HEK293T (cell line): ENCODE measurements around the gene TRAPPC12.

Source experiments
- CTCF ChIA-PET: fragments of 350-600 bp; formaldehyde crosslinking; extraction: SDS; loops from one replicate; lab custom pipeline; 2021; ENCODE audit warnings: antibody characterized with exemption, inconsistent platforms; lab: Yijun Ruan, JAX
- POLR2A ChIA-PET: fragments of 350-600 bp; formaldehyde crosslinking; extraction: SDS; loops from one replicate; lab custom pipeline; 2020; ENCODE audit warnings: antibody characterized with exemption, inconsistent platforms; lab: Yijun Ruan, JAX
- DNase-seq: peaks from one replicate; pipeline ENCODE4 v3.0.0; 2012; ENCODE audit warnings: mixed read lengths; ENCODE audit errors: extremely low spot score
- ARNT ChIP-seq: fragments of 450-650 bp; IDR thresholded peaks from 2 replicates; pipeline ENCODE4 v1.6.1; 2017; ENCODE audit warnings: mild to moderate bottlenecking
- BHLHE40 ChIP-seq: fragments of 450-650 bp; IDR thresholded peaks from 2 replicates; pipeline ENCODE4 v1.6.1; 2016; ENCODE audit warnings: mild to moderate bottlenecking, moderate library complexity, borderline replicate concordance
- CTBP1 ChIP-seq: fragments of 450-650 bp; IDR thresholded peaks from 2 replicates; pipeline ENCODE4 v1.6.1; 2016; ENCODE audit warnings: borderline replicate concordance
- ELF4 ChIP-seq: fragments of 450-650 bp; IDR thresholded peaks from 2 replicates; pipeline ENCODE4 v1.6.1; 2017; ENCODE audit warnings: antibody characterized with exemption
- FOXA1 ChIP-seq: fragments of 450-650 bp; IDR thresholded peaks from 2 replicates; pipeline ENCODE4 v1.6.1; 2016; ENCODE audit warnings: mild to moderate bottlenecking
- FOXK2 ChIP-seq: fragments of 450-650 bp; IDR thresholded peaks from 2 replicates; pipeline ENCODE4 v1.6.1; 2016; ENCODE audit warnings: mild to moderate bottlenecking
- FOXM1 ChIP-seq: fragments of 450-650 bp; IDR thresholded peaks from 2 replicates; pipeline ENCODE4 v1.6.1; 2017; ENCODE audit warnings: mild to moderate bottlenecking, borderline replicate concordance
- HDGF ChIP-seq: fragments of 450-650 bp; IDR thresholded peaks from 2 replicates; pipeline ENCODE4 v1.6.1; 2017; ENCODE audit warnings: antibody characterized with exemption, borderline replicate concordance
- L3MBTL2 ChIP-seq: fragments of 450-650 bp; conservative IDR thresholded peaks from 2 replicates; pipeline ENCODE4 v1.6.1; 2016; ENCODE audit warnings: mild to moderate bottlenecking
- LEF1 ChIP-seq: fragments of 450-650 bp; IDR thresholded peaks from 2 replicates; pipeline ENCODE4 v1.6.1; 2017; ENCODE audit warnings: mild to moderate bottlenecking, borderline replicate concordance
- NFRKB ChIP-seq: fragments of 450-650 bp; IDR thresholded peaks from 2 replicates; pipeline ENCODE4 v1.6.1; 2016; ENCODE audit warnings: mild to moderate bottlenecking, moderate library complexity
- SP1 ChIP-seq: fragments of 450-650 bp; IDR thresholded peaks from 2 replicates; pipeline ENCODE4 v1.6.1; 2017
- SUZ12 ChIP-seq: fragments of 450-650 bp; IDR thresholded peaks from 2 replicates; pipeline ENCODE4 v1.6.1; 2016; ENCODE audit warnings: mild to moderate bottlenecking
- TARDBP ChIP-seq: fragments of 450-650 bp; IDR thresholded peaks from 2 replicates; pipeline ENCODE4 v1.6.1; 2016
- ZNF384 ChIP-seq: fragments of 450-650 bp; IDR thresholded peaks from 2 replicates; pipeline ENCODE4 v1.6.1; 2016
- TF ChIP-seq, protein P1 (sequence below): fragments of 450-650 bp; IDR thresholded peaks from 2 replicates; pipeline ENCODE4 v1.6.1; 2016

The TRAPPC12 gene

GRCh38 chr2:3404349-3404894, 24.9 kb downstream of the TRAPPC12 start:
- no peak for TF ChIP-seq LEF1
- TF ChIP-seq SUZ12 = no peak
- TF ChIP-seq FOXA1 = no peak
- TF ChIP-seq NFRKB = no peak
- no peak for TF ChIP-seq L3MBTL2
- TF ChIP-seq ZNF384 = no peak
- TF ChIP-seq BHLHE40 = no peak
- no peak for TF ChIP-seq ELF4
- TF ChIP-seq FOXK2 = no peak
- TF ChIP-seq SP1 = no peak
- no peak for TF ChIP-seq FOXM1
- no peak for TF ChIP-seq HDGF
- TF ChIP-seq CTBP1 = no peak
- TF ChIP-seq TARDBP = no peak
- TF ChIP-seq, protein P1, sequence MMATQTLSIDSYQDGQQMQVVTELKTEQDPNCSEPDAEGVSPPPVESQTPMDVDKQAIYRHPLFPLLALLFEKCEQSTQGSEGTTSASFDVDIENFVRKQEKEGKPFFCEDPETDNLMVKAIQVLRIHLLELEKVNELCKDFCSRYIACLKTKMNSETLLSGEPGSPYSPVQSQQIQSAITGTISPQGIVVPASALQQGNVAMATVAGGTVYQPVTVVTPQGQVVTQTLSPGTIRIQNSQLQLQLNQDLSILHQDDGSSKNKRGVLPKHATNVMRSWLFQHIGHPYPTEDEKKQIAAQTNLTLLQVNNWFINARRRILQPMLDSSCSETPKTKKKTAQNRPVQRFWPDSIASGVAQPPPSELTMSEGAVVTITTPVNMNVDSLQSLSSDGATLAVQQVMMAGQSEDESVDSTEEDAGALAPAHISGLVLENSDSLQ = no peak
- no peak for TF ChIP-seq ARNT
- ChIA-PET CTCF (no interaction called here), POLR2A (no interaction called here)
- DNase-seq = no peak

GRCh38 chr2:3405307-3405706, 25.8 kb downstream of the TRAPPC12 start:
- ChIA-PET POLR2A (no interaction called here), CTCF (no interaction called here)
- no peak for TF ChIP-seq LEF1
- TF ChIP-seq NFRKB = no peak
- TF ChIP-seq SUZ12 = no peak
- DNase-seq = no peak

DNA sequence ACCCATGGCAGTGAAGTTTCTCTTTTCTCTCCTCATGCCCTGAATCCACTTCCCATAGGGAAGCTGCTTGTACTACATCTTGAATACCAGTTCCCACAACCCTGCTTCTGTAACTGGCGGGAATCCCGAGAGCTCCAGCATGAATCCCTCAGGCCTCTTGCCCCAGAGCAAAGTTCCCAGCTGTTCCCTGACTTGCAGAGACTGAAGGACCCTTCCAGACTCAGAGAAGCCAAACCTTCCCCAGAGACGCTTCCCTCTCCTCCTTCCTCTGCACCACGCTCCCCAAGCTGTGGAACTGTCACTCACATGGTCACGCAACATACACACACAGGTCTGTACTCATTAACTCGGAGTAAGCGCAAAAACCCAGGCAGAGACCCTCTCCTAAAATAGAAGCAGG, 26.4 kb downstream of the TRAPPC12 start:
- ChIA-PET POLR2A (no interaction called here), CTCF (interaction anchor here (1.3 kb wide), 1 partner anchor 18 kb away, joined by 3 read pairs; no protein-coding TSS in a partner anchor)
- no peak for DNase-seq
- TF ChIP-seq, protein P1 = no peak
- TF ChIP-seq FOXK2 (no peak), ZNF384 (no peak), SUZ12 (no peak), HDGF (no peak), NFRKB (no peak), FOXA1 (no peak), ELF4 (no peak), BHLHE40 (no peak), CTBP1 (no peak), FOXM1 (no peak), SP1 (no peak), LEF1 (no peak), ARNT (no peak), TARDBP (no peak), L3MBTL2 (no peak)

DNA sequence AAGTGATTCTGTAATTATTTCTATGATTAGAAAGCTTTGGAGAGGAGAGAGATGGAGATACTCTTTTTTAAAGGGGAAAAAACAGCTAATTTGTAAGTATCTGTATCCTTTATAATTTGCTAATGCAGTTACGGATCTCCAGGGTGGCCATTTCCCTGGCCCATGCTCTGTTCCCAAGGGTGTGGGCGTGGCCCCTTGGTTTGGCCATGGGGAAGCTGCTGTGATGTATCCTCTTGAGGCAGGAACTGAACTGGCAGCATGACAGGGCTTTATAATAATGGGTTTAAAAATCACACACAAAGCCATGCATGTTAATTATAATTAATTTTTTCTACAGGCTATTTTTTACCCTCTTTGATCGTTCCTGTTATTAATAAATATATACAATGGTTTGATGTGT, 27.0 kb downstream of the TRAPPC12 start:
- no peak for TF ChIP-seq HDGF
- TF ChIP-seq BHLHE40 = no peak
- TF ChIP-seq FOXM1 = no peak
- no peak for TF ChIP-seq L3MBTL2
- TF ChIP-seq, protein P1 = no peak
- no peak for TF ChIP-seq FOXK2
- TF ChIP-seq SUZ12 = no peak
- TF ChIP-seq FOXA1 = no peak
- TF ChIP-seq CTBP1 = no peak
- ChIA-PET CTCF (interaction anchor here (1.3 kb wide), 1 partner anchor 17 kb away, joined by 3 read pairs; no protein-coding TSS in a partner anchor), POLR2A (no interaction called here)
- no peak for DNase-seq

DNA sequence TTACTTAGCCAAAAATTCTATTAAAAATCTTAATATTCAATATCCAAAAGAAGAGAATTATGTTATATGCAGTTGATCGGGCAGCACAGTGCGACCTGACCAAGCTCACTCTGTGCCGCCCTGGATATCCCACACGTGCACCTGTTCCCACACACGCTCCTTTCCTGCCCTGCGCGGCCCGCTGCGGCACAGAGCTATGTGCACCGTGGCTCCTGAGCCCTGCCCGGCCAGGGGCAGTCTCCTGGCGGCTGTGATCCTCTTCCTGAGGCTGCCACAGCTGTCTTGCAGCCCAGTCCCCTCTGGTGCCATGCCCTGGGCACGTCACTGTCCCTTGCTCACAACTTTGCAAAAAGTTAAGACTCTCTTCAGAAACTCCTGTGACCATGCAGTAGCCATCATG, 29.3 kb downstream of the TRAPPC12 start:
- TF ChIP-seq FOXK2 = no peak
- TF ChIP-seq LEF1 = no peak
- TF ChIP-seq FOXM1 = no peak
- TF ChIP-seq, protein P1 = no peak
- no peak for TF ChIP-seq TARDBP
- TF ChIP-seq ZNF384 = no peak
- no peak for DNase-seq
- ChIA-PET CTCF (no interaction called here), POLR2A (no interaction called here)

DNA sequence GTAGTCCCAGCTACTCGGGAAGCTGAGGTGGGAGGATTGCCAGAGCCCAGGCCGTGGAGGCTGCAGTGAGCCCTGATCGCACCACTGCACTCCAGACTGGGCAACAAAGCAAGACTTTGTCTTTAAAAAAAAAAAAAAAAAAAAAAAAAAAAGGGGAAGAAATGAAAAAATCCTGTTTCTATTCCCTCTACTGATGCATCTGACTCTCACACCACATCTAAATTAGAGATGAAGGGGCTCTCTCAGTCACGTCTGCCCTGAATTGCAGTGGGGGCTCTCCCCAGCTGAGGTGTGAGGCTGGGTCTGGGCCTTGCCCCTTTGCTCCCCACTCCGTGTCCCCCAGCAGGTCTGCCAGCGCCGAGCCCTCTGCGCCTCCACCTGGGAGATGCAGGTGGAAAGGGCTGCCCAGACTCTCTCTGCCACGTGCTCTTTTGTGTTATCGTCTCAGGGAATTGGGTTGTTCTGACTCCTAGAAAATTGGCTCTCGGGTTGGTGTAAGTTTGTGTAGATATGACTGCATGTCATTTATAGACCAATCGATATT, 30.2 kb downstream of the TRAPPC12 start:
- ChIA-PET POLR2A (no interaction called here), CTCF (no interaction called here)
- no peak for TF ChIP-seq SUZ12
- no peak for TF ChIP-seq SP1
- TF ChIP-seq LEF1 = no peak
- TF ChIP-seq BHLHE40 = no peak
- TF ChIP-seq, protein P1 = no peak
- TF ChIP-seq FOXK2 = no peak
- TF ChIP-seq NFRKB = no peak
- no peak for TF ChIP-seq ZNF384
- no peak for TF ChIP-seq HDGF
- DNase-seq = no peak
